Motor neuron (in vitro differentiated cells): ENCODE measurements around the gene POLN. TPM values are rescaled to one million over a fixed set of nuclear protein-coding genes. Genes with fewer than 3 reads are reported as not detected.
A peak's percentile ranks its signal among the peaks of the same experiment; 100 is the strongest.
"Not testable (repeated sequence)": the region's sequence is repeated elsewhere in the genome, so short reads cannot be mapped to it uniquely, and the experiment has no call there.

ENCODE experiments used
- ATAC-seq, 8 experiments: fragments of 200-7000 bp; cut with Tn5 transposase; replicated peaks in 6 of 8; 2 replicates each; pipeline ENCODE4 v1.8.0; 2021; ENCODE audit warnings: mild to moderate bottlenecking in 8 of 8, moderate library complexity in 8 of 8
- H3K27ac ChIP-seq, 2 donors: fragments of 250-450 bp; sonication (Bioruptor Pico); 2 replicates each; pipeline ENCODE4 v1.9.0; 2021; ENCODE audit warnings: antibody characterized with exemption in 2 of 2, mild to moderate bottlenecking in 2 of 2, moderate library complexity in 1 of 2
- H3K4me1 ChIP-seq, 2 donors: fragments of 250-450 bp; sonication (Bioruptor Pico); replicated peaks in 1 of 2; 2 replicates each; pipeline ENCODE4 v1.6.1; 2021; ENCODE audit warnings: antibody characterized with exemption in 2 of 2, mild to moderate bottlenecking in 2 of 2, moderate library complexity in 1 of 2
- H3K4me3 ChIP-seq, 5 donors: fragments of 250-450 bp; sonication (Bioruptor Pico); 2 replicates each; pipeline ENCODE4 v1.9.0; 2021; ENCODE audit warnings: antibody characterized with exemption in 5 of 5, mild to moderate bottlenecking in 5 of 5, moderate library complexity in 4 of 5
- WGBS, 10 experiments: fragments of 450-650 bp; shearing (Covaris generic); methylation state at CpG; one replicate each; pipeline ENCODE4 v1.0.0; 2022; 5-methylcytosine and 5-hydroxymethylcytosine counted together
- in situ Hi-C, 9 experiments: fragments of 400-800 bp; cut with MboI; loops; one replicate each; pipeline ENCODE4 v1.15.0; 2021; ENCODE audit warnings: low sequenced_read_pairs in 9 of 9, low pct_unique_long_range_greater_than_20kb in 2 of 9; ENCODE audit not compliant: unreplicated experiment in 9 of 9
- total RNA-seq, 8 experiments: library from RNA; unstranded; fragments of 300-600 nt; gene quantifications; 2 replicates each; pipeline versions ENCODE4 v1.2.3 to v1.2.4, GENCODE V29; 2022

POLN gene
- total RNA-seq, 8 experiments from 2014 or later, result 0.81 to 5.3 (median 2.7) TPM

DNA sequence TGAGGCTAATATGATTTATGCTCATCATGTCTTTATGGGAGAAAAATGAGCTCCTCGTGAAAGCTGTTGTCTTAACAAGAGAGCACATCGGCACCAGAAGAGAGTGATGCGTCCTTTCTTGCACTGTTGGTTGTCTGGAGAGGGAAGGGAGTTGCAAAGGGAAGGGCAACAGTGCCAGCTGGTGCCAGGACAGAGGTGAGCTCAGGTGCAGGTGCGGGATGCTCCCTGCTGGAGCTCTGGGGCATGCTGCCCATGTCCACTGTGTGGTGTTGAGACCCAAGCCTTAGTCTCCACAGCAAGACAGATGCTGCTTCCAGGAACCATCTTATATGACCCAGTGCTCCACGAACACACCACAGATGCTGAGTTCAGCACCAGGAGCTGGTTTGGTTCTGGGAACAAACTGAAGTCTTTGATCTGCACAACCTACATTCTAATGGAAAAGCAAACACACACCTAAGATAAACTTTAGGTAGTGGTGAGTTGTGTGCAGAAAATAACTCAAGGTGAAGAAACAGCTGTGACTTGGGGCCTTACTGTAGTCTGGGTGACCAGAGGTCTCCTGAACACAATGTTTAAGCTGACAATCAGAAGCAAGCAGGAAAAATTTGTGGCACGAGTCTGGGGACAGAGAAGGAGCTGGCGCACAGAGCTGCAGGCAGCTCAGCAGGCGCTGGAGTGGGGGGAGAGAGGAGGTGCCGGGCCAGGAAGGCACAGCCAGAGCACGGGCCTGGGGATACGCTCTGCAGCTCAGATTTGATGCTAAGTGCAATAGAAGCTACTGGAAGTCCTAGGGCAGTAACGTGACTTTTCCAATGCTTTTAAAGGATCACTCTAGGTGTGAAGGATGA, 73.2 kb downstream of the POLN start:
- ATAC-seq, result peak in 1 of 8 experiments; percentile 29
- WGBS, 10 experiments, result 0 to 93% (median 79%) methylated on average over 1 to 11 of the region's 12 CpGs; no CpG with 5 or more reads in 2 of the 10 experiments
- in situ Hi-C loops, result no loop called here

DNA sequence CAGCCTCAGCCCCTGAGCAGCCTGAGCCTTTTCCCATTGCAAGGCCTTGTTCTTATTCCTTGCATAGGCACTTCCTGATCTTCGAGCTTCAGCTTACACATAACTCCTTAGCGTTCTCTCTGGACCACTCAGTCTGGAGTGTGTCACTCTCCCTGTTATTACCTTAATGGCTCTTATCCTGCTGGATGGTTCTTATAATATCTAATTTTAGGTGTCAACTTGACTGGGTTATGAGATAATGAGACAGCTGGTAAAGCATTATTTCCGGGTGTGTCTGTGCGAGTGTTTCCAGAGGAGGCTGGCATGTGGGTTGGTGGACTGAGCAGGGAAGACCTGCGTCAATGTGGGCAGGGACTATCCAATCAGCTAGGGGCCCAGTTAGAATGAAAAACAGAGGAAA, 75.7 kb downstream of the POLN start:
- 72 to 100% (median 98%) methylated on average over 1 to 5 of the region's 5 CpGs; no CpG with 5 or more reads in 2 of the 10 experiments for WGBS, 10 experiments
- no peak overlapping the region for H3K27ac ChIP-seq
- in situ Hi-C loops, result no loop called here

More for the DNA sequence above, 73.2 kb downstream of the POLN start:
- Histone ChIP-seq H3K4me3 (no peak overlapping the region), H3K27ac (no peak overlapping the region), H3K4me1 (no peaks in the 10 kb centered on the region)

DNA sequence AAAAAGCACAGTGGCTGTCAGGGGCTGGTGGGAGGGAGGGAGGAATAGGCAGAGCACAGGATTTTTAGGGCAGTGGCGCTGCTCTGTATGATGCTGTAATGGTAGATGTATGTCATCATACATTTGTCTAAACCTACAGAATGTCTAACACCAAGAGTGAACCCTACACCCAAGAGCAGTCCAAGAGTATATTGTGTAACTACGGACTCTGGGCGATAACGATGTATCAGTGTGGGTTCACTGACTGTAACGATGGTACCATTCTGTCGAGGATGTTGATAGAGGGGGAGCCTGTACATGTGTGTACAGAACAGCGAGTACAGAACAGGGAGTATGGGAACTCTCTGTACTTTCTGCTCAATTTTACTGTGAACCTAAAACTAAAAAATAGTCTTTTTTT, 76.5 kb downstream of the POLN start:
- Histone ChIP-seq H3K27ac (no peak overlapping the region), H3K4me3 (no peak overlapping the region), H3K4me1 (no peaks in the 10 kb centered on the region)
- in situ Hi-C loops, result no loop called here
- 80 to 100% (median 95%) methylated on average over 1 to 6 of the region's 7 CpGs; no CpG with 5 or more reads in 3 of the 10 experiments for WGBS, 10 experiments
- ATAC-seq, result no peak

More for the DNA sequence above, 75.7 kb downstream of the POLN start:
- Histone ChIP-seq H3K4me1 (no peaks in the 10 kb centered on the region), H3K4me3 (no peak overlapping the region)
- ATAC-seq, result no peak

DNA sequence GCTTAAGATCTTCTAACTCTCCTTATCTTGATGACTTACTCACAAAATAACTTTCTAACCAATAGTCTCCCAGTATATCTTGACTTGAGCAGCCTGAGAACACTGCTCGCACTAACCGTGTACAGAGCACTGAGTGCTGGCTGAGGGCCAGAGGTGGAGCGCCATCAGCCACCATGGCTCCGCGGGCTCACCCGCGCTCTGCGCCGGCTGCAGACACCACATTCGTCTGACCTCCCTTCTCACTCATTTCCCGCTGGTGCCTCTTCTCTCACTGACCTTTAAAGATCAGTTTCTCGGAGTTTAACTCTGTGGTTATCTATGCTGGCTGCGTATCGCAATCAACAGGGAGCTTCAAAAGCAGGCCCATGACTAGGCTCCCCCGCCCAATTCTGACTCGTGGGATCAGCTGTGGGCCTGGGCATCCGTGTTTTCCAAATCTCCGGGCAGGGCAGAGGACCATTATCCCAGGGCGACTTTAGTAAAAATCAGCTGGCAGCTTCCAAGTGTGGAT, 78.6 kb downstream of the POLN start:
- H3K27ac ChIP-seq, result no peak overlapping the region
- no peak for ATAC-seq
- H3K4me1 ChIP-seq, result no peaks in the 10 kb centered on the region
- H3K4me3 ChIP-seq, result no peak overlapping the region
- WGBS, 10 experiments, result 83 to 100% (median 90%) methylated on average over 1 to 12 of the region's 19 CpGs; no CpG with 5 or more reads in 2 of the 10 experiments
- in situ Hi-C loops, result no loop called here

DNA sequence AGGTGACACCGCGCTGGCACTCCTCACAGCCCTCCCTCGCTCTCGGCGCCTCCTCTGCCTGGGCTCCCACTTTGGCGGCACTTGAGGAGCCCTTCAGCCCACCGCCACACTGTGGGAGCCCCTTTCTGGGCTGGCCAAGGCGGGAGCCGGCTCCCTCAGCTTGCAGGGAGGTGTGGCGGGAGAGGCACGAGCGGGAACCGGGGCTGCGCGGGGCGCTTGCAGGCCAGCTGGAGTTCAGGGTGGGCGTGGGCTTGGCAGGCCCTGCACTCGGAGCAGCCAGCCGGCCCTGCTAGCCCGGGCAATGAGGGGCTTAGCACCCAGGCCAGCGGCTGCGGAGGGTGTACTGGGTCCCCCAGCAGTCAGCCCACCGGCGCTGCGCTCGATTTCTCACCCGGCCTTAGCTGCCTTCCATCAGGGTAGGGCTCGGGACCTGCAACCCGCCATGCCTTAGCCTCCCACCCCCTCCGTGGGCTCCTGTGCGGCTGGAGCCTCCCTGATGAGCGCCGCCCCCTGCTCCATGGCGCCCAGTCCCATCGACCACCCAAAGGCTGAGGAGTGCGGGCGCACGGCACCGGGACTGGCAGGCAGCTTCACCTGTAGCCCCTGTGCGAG, 80.7 kb downstream of the POLN start:
- H3K4me1 ChIP-seq, ATAC-seq, H3K4me3 ChIP-seq, H3K27ac ChIP-seq, in situ Hi-C loops: not testable (repeated sequence)
- WGBS, 10 experiments, result 88 to 92% (median 91%) methylated on average over 2 to 7 of the region's 40 CpGs; no CpG with 5 or more reads in 6 of the 10 experiments

DNA sequence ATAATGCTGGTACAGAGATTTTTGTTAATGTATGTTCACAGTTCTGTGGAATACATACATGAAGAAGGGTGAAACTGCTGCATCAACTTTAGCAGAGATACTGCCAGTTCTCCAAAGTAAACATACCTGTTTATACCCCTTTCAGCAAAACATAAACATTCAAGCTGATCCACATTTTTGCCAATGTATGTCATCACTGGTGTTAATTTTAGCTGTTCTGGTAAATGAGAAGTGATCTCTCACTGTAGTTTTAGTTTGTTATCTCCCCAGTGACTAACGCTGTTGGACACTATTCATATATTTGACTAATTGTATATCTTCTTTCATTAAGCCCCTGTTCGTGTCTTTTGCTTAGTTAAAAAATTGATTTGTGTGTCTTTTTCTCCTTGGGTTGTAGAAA, 82.0 kb downstream of the POLN start:
- WGBS, 10 experiments, result 70 to 93% (median 86%) methylated on average over 1 to 2 of the region's 2 CpGs
- in situ Hi-C loops, result no loop called here
- no peak overlapping the region for H3K27ac ChIP-seq
- H3K4me3 ChIP-seq, result no peak overlapping the region
- ATAC-seq, result no peak
- no peaks in the 10 kb centered on the region for H3K4me1 ChIP-seq

DNA sequence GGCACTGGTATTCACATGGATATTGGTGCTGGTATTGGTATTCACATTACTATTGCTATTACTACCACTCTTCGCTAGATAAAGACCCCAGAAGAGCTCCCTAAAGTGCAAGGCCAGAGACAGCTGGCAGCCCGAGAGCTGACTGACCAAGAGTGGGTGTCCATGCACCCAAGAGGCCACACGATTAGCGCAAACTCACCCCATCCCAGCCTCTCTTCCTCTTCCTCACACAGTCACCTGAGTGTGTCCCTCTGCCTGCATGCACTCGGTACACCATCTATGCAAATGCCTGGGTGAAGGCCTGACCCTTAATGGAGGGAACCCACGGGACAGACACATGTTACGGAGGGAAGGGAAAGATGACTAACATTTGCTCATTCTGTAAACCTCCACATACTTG, 86.7 kb downstream of the POLN start:
- no peak for ATAC-seq
- WGBS, 10 experiments, result 79 to 100% (median 94%) methylated on average over 1 to 5 of the region's 7 CpGs; no CpG with 5 or more reads in 3 of the 10 experiments
- Histone ChIP-seq H3K27ac (no peak overlapping the region), H3K4me1 (no peaks in the 10 kb centered on the region), H3K4me3 (no peak overlapping the region)
- in situ Hi-C loops, result no loop called here

DNA sequence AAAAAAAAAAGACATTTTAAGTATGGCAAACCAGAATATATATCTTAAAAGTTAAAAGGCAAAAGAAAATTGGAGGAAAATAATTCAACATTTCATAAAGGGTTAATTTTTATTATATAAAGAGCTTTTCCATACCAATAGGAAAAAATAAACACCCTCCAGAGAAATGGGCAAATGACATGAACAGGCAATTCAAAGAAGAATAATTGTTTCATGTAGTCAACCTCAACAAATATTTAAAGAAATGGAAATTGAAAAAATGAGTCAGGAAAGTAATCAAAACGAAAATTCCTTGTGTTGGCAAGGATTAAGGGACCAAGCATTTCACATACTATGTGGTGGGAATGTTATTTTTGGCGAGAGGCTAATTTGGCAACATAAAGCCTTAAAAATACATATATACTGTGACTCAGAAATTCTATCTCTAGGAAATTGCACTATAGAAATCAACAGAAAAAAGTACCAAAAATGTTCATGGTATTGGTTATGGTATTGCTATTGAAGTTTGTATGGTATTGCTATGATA, 87.6 kb downstream of the POLN start:
- H3K4me3 ChIP-seq, result no peak overlapping the region
- 31 to 88% (median 64%) methylated on average over 1 to 2 of the region's 2 CpGs for WGBS, 10 experiments
- no peaks in the 10 kb centered on the region for H3K4me1 ChIP-seq
- no peak overlapping the region for H3K27ac ChIP-seq
- in situ Hi-C loops, result no loop called here
- ATAC-seq, result no peak

DNA sequence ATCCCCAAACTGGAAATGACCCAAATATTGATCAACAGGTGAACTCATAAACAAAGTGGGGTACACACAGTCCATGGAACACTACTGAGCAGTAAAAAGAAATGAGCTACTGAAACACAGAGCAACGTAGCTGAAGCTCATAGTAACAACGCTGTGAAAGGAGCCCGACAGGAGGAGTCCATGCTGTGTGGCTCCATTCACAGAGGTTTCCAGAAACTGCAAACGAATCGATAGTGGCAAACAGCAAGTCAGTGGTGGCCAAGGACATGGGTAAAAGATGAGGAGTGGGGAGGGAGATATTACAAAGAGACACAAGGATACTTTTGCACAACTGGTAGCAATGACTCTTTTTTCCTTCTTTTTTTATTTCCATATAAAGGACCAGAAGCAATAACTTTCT, 90.4 kb downstream of the POLN start:
- in situ Hi-C loops, result no loop called here
- WGBS, 10 experiments, result 30 to 89% (median 56%) methylated on average over 2 to 5 of the region's 5 CpGs; no CpG with 5 or more reads in 3 of the 10 experiments
- no peaks in the 10 kb centered on the region for H3K4me1 ChIP-seq

DNA sequence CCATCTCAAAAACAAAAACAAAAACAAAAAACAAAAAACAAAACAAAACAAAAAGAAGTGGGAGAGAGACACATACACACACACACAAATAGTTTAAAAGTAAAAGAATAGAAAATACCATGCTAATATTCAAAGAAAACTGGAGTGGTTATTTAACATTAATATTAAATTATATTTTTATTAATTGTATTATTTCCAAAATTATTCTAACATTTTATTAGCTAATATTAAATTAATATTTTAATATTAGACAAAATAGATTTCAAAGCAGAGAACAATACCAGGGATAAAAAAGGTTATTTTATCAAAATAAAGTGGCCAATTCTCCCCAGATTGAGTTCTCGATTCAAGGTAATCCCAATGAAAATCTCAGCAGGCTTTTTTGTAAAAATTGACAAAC, 91.8 kb downstream of the POLN start:
- no peak overlapping the region for H3K27ac ChIP-seq
- in situ Hi-C loops, result no loop called here
- no peaks in the 10 kb centered on the region for H3K4me1 ChIP-seq
- H3K4me3 ChIP-seq, result no peak overlapping the region
- 88 to 100% (median 100%) methylated on average over 1 of the region's 1 CpG; no CpG with 5 or more reads in 3 of the 10 experiments for WGBS, 10 experiments
- ATAC-seq, result no peak

More for the DNA sequence above, 90.4 kb downstream of the POLN start:
- no peak overlapping the region for H3K4me3 ChIP-seq
- H3K27ac ChIP-seq, result no peak overlapping the region
- ATAC-seq, result no peak

DNA sequence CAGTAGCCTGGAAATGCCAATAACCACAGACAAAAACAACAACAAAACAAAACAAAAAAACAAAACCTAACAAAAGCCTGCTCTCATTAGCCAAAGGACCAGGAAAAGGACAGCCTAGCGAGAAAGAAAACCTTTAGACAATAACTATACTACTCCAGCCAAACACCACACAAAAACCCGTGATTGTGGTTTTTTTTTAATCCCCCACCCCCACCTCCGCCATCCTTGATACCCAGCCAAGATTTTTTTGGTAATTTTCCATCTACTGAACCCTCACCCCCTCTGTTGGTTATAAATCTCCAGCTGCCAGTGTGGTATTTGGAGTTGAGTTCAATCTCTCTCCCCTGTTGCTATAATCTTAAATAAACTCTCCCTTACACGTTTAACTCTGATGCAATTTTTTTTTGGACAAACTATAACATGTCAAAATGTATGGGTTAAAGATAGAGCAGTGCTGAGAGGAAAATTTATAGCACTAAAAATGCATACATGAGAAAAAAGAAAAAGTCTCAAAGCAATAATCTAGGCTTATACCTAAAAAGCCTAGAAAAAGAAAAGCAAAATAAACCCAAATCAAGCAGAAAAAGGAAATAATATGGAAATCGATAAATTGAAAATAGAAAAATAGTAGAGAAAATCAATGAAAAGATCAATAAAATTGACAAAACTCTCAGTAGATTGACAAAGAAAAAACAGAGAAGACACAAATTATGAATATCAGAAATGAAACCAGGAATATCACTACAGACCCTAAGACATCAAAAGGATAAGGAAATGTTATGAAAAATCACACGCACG, 99.1 kb downstream of the POLN start:
- H3K27ac ChIP-seq, result peak overlapping the region in 1 of 2 donors; percentile 79
- in situ Hi-C loops, result no loop called here
- peaks cover 15 to 18% of the 10 kb centered on the region in 2 donors for H3K4me1 ChIP-seq
- 58 to 80% (median 73%) methylated on average over 4 to 7 of the region's 7 CpGs for WGBS, 10 experiments
- no peak overlapping the region for H3K4me3 ChIP-seq
- peak in 2 of 8 experiments; percentile 12 to 13 for ATAC-seq

DNA sequence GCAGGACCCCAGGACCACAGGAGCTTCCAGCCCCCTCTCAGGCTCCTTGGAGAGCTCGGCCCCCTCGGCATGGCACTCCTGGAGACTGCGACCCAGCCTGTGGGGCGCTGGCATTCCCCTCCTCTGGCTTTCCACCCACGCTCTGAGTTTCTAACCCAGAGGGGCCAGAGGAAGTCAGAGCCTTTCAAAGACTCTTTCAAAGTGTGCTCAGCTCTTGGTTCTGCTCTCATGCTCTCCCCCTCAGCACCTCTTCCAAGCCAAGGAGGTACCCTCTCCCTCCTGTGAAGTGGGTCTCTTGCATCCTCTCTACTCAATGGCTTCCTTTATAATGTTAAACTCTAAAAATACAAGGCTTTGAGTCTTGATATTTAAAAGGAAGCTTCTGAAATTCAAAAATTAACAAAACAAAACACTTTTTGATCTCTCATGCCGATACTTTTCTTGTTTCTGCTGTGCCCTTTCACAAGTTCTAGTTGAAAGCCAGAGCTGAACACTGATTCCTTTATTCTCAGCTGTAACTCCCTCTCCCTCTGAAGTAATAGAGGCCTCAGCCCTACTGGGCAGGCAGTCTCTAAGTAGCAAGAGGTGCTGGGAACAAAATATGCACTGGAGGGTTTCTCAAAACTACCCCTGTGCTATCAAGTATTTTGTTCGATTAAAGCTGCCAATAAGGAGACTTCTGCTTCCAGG, 100.0 kb downstream of the POLN start:
- peak in 5 of 8 experiments; percentile 66 to 86 (median 77) for ATAC-seq
- Histone ChIP-seq H3K4me1 (peaks cover 15 to 18% of the 10 kb centered on the region in 2 donors), H3K4me3 (no peak overlapping the region), H3K27ac (peak overlapping the region in 1 of 2 donors; percentile 79)
- in situ Hi-C loops, result no loop called here
- 0 to 83% (median 17%) methylated on average over 1 to 6 of the region's 7 CpGs; no CpG with 5 or more reads in 1 of the 10 experiments for WGBS, 10 experiments
